Measurements from ENCODE around the gene EGF.

Gene EGF

GRCh38 chr4:109912706-109913595 lies at the start of gene EGF:
Gene EGF (plus strand): TSS chr4:109912883. CDS start chr4:109913336, 453 bp downstream.
- TF ChIP-seq, protein P1, sequence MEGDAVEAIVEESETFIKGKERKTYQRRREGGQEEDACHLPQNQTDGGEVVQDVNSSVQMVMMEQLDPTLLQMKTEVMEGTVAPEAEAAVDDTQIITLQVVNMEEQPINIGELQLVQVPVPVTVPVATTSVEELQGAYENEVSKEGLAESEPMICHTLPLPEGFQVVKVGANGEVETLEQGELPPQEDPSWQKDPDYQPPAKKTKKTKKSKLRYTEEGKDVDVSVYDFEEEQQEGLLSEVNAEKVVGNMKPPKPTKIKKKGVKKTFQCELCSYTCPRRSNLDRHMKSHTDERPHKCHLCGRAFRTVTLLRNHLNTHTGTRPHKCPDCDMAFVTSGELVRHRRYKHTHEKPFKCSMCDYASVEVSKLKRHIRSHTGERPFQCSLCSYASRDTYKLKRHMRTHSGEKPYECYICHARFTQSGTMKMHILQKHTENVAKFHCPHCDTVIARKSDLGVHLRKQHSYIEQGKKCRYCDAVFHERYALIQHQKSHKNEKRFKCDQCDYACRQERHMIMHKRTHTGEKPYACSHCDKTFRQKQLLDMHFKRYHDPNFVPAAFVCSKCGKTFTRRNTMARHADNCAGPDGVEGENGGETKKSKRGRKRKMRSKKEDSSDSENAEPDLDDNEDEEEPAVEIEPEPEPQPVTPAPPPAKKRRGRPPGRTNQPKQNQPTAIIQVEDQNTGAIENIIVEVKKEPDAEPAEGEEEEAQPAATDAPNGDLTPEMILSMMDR (IDR thresholded peaks at IDR 0.05; ENCODE audit: extremely low read depth, missing control alignments) = no peak
- DNase-seq (ENCODE audit: low spot score) = no peak

DNA sequence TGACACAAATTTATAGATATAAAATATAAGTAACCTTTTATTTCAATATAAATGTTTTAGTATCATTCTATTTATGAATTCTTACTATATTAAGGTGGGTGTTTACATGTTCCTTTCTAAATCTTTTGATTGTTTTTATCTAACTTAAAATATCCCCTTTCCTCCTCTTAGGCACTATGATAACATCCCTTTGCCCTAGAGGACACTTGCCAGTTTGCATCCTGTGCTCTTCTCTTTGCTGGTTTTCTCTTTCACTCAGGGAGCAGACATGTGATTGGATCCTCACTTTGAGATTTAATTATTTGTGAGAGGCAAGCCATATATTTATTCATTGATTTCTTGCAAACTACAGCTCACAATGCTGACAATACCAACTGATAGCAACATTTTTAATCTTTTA lies 48.5 kb upstream of the EGF start:
- TF ChIP-seq, protein P1 (IDR thresholded peaks at IDR 0.05; ENCODE audit: extremely low read depth, missing control alignments) = no peak

GRCh38 chr4:109870061-109870460 lies 42.6 kb upstream of the EGF start:
- DNase-seq (ENCODE audit: low spot score) = no peak
- TF ChIP-seq, protein P1 (IDR thresholded peaks at IDR 0.05; ENCODE audit: extremely low read depth, missing control alignments) = no peak

More for the DNA sequence above, 48.5 kb upstream of the EGF start:
- DNase-seq (ENCODE audit: low spot score) = no peak

DNA sequence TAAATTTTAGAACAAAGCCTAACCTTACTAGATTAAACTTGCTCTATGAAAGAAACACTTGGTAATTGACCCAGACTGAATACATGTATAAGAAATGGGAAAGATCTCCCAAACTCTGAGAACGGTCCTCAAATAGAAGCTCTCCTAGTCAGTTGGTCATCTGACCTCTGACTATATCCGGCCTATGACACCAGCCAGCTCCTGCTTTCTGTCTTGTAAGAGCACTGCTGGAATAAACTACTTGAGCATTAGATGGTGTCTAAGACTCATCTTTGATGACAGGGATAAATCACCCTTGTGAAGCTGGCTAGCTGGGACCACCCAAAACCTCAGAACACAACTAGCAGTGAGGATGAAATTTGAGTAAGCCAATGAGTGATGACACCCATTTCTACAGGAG lies 40.6 kb upstream of the EGF start:
- TF ChIP-seq, protein P1 (IDR thresholded peaks at IDR 0.05; ENCODE audit: extremely low read depth, missing control alignments) = no peak

DNA sequence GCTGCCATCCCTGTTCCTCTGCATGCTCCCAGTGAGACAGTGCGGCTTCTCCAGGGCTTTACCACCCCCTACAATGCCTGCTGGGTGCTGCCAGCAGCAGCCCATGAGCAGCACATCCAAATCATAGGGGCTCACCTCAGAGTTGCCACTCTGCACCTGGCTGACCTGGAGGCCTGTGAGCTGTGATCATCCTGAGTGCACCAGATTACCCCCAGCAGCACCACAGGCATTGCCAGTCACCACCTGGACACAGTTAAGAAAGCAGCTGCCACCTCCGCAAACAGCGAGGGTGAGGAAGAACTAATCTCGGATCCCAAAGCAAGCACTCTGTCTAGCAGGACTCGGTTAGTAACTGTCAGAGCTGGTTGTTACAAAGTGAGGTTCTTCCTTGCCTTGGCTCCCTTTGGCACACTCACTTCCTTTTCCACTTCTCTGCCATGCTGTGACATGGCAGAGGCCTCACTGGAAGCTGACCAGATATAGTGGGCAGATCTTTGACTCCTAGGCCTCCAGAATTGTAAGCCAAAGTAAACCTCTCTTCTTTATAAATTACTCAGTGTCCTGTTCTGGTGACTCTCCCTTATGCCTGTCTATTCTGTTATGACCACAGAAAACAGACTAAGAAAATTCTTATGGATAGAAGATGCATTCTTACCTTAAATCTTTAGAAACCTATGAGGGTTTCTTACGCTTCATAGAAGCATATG lies 39.6 kb upstream of the EGF start:
- TF ChIP-seq, protein P1 (IDR thresholded peaks at IDR 0.05; ENCODE audit: extremely low read depth, missing control alignments) = no peak
- DNase-seq (ENCODE audit: low spot score) = no peak

More for the DNA sequence above, 40.6 kb upstream of the EGF start:
- no peak for DNase-seq (ENCODE audit: low spot score)

GRCh38 chr4:109873791-109874514 lies 38.7 kb upstream of the EGF start:
- TF ChIP-seq, protein P1 (IDR thresholded peaks at IDR 0.05; ENCODE audit: extremely low read depth, missing control alignments) = no peak
- no peak for DNase-seq (ENCODE audit: low spot score)

All from GM20000 (cell line).